HCT116 (cell line): Measurements from ENCODE around the gene SDCCAG8. TPM values are rescaled to one million over a fixed set of nuclear protein-coding genes. Genes with fewer than 3 reads are reported as not detected.

ENCODE experiments used
- ATAC-seq: fragments of 200-7000 bp; cut with Tn5 transposase; 2 replicates; pipeline ENCODE4 v1.9.1; 2020; ENCODE audit warnings: mild to moderate bottlenecking, moderate library complexity
- BruUV-seq: library from RNA; stranded (reverse); fragments of 400-500 nt; replicated peaks from 2 replicates; lab custom pipeline; 2021; lab: Mats Ljungman, UMichigan
- CTCF ChIA-PET: fragments of 300-600 bp; sonication (Branson Sonifier 250); formaldehyde crosslinking; loops from one replicate; lab custom pipeline; 2021; ENCODE audit warnings: antibody characterized with exemption; lab: Charles Lee
- POLR2A ChIA-PET: fragments of 300-600, 350-600 bp; sonication (Branson Sonifier 250); formaldehyde crosslinking; loops from one replicate; lab custom pipeline; 2021; ENCODE audit warnings: antibody characterized with exemption; lab: Charles Lee
- RAD21 ChIA-PET, 2 experiments: fragments of 300-600 bp; sonication (Branson Sonifier 250); formaldehyde crosslinking; loops; one replicate each; lab custom pipeline; 2023; ENCODE audit warnings: low total read pairs in 2 of 2; ENCODE audit not compliant: uncharacterized antibody in 2 of 2, unreplicated experiment in 2 of 2, low non-redundant PET in 1 of 2; lab: Charles Lee
- DNase-seq: peaks from one replicate; pipeline ENCODE4 v3.0.0-alpha.2; 2010; ENCODE audit warnings: low read depth, low spot score
- H2AFZ ChIP-seq: fragments of 200-600 bp; shearing (Covaris generic), sonication (generic); 2 replicates; pipeline ENCODE4 v1.6.1; 2017; ENCODE audit warnings: low read depth, mixed run types, mixed read lengths, antibody characterized with exemption, low read length; ENCODE audit not compliant: poor library complexity, severe bottlenecking
- H3K27ac ChIP-seq: 2 replicates; pipeline ENCODE4 v1.5.1; 2012; ENCODE audit warnings: low read depth, low read length
- H3K27me3 ChIP-seq: fragments of 200-600 bp; sonication (generic); 2 replicates; pipeline ENCODE4 v1.6.1; 2016; ENCODE audit warnings: mixed run types, low read length, mixed read lengths; ENCODE audit not compliant: insufficient read depth
- H3K36me3 ChIP-seq, 2 experiments: fragments of 200-500 bp in 1 of 2; fragments of 200-600 bp in 1 of 2; sonication (Bioruptor generic) in 1 of 2; sonication (generic) in 1 of 2; 2 replicates each; pipeline versions ENCODE4 v1.5.1 to v1.6.1; 2014 to 2016; ENCODE audit warnings: low read length in 2 of 2, inconsistent platforms in 1 of 2, mixed read lengths in 1 of 2, mixed run types in 1 of 2; ENCODE audit not compliant: insufficient read depth in 2 of 2, control insufficient read depth in 1 of 2
- H3K4me1 ChIP-seq, 2 experiments: fragments of 200-600 bp in 1 of 2; sonication (generic) in 1 of 2; 2 replicates each; pipeline versions ENCODE4 v1.5.1 to v1.6.1; 2012 to 2017; ENCODE audit warnings: low read length in 2 of 2, inconsistent platforms in 1 of 2, mild to moderate bottlenecking in 1 of 2, mixed read lengths in 1 of 2, mixed run types in 1 of 2, moderate library complexity in 1 of 2; ENCODE audit not compliant: insufficient read depth in 2 of 2, control insufficient read depth in 1 of 2
- H3K4me2 ChIP-seq: fragments of 200-600 bp; sonication (generic); 2 replicates; pipeline ENCODE4 v1.6.1; 2017; ENCODE audit warnings: mixed run types, low read length, mixed read lengths
- H3K4me3 ChIP-seq, 2 experiments: fragments of 200-600 bp in 1 of 2; sonication (generic) in 1 of 2; replicated peaks in 1 of 2; 2 replicates each; pipeline ENCODE4 v1.5.1; 2011 to 2016; ENCODE audit warnings: low read length in 2 of 2, control low read depth in 1 of 2, low read depth in 1 of 2, mild to moderate bottlenecking in 1 of 2, mixed read lengths in 1 of 2, mixed run types in 1 of 2
- H3K79me2 ChIP-seq: fragments of 200-600 bp; sonication (generic); 2 replicates; pipeline ENCODE4 v1.6.1; 2017; ENCODE audit warnings: mild to moderate bottlenecking, mixed run types, low read length, moderate library complexity, mixed read lengths; ENCODE audit not compliant: insufficient read depth
- H3K9ac ChIP-seq: fragments of 200-600 bp; sonication (generic); 2 replicates; pipeline ENCODE4 v1.6.1; 2016; ENCODE audit warnings: low read length, mixed read lengths
- H3K9me2 ChIP-seq: fragments of 200-600 bp; sonication (generic), shearing (Covaris generic); 2 replicates; pipeline ENCODE4 v1.6.1; 2017; ENCODE audit warnings: mixed run types, mild to moderate bottlenecking, moderate library complexity; ENCODE audit not compliant: insufficient read depth
- H3K9me3 ChIP-seq, 2 experiments: fragments of 200-500 bp in 1 of 2; fragments of 200-600 bp in 1 of 2; sonication (Bioruptor generic) in 1 of 2; sonication (generic) in 1 of 2; 2 replicates each; pipeline ENCODE4 v1.6.1; 2014 to 2017; ENCODE audit warnings: low read length in 2 of 2, mixed read lengths in 2 of 2, inconsistent platforms in 1 of 2, low read depth in 1 of 2, mild to moderate bottlenecking in 1 of 2, mixed run types in 1 of 2, moderate library complexity in 1 of 2; ENCODE audit not compliant: control insufficient read depth in 1 of 2, insufficient read depth in 1 of 2
- H4K20me1 ChIP-seq: fragments of 200-600 bp; sonication (generic), shearing (Covaris generic); 2 replicates; pipeline ENCODE4 v1.6.1; 2017; ENCODE audit warnings: mixed run types, mild to moderate bottlenecking, moderate library complexity; ENCODE audit not compliant: insufficient read depth
- EZH2phosphoT487 ChIP-seq: fragments of 200-600 bp; IDR thresholded peaks from 2 replicates; pipeline ENCODE4 v1.6.1; 2018; ENCODE audit warnings: antibody characterized with exemption, borderline replicate concordance
- FOSL1 ChIP-seq: IDR thresholded peaks from 2 replicates; pipeline ENCODE4 v1.6.1; 2012; ENCODE audit warnings: low read depth
- MAX ChIP-seq: IDR thresholded peaks from 2 replicates; pipeline ENCODE4 v1.6.1; 2012
- POLR2A ChIP-seq: IDR thresholded peaks from 2 replicates; pipeline ENCODE4 v1.7.0; 2011; ENCODE audit warnings: borderline replicate concordance; ENCODE audit not compliant: insufficient read depth, insufficient read length; ENCODE audit errors: extremely low read depth
- SIN3A ChIP-seq: IDR thresholded peaks from 2 replicates; pipeline ENCODE4 v1.6.1; 2012; ENCODE audit warnings: low read depth
- TCF7L2 ChIP-seq: IDR thresholded peaks from 2 replicates; pipeline ENCODE4 v1.7.0; 2011; ENCODE audit warnings: borderline replicate concordance, inconsistent platforms; ENCODE audit not compliant: insufficient read depth, insufficient read length; ENCODE audit errors: extremely low read depth
- YY1 ChIP-seq: IDR thresholded peaks from 2 replicates; pipeline ENCODE4 v1.6.1; 2011; ENCODE audit warnings: low read length, low read depth, moderate library complexity, mild to moderate bottlenecking; ENCODE audit not compliant: insufficient replicate concordance; ENCODE audit errors: extremely low read depth
- ZBTB33 ChIP-seq: IDR thresholded peaks from 2 replicates; pipeline ENCODE4 v1.6.1; 2011; ENCODE audit warnings: mild to moderate bottlenecking, low read length, moderate library complexity; ENCODE audit not compliant: insufficient replicate concordance; ENCODE audit errors: extremely low read depth
- ZNF274 ChIP-seq: fragments of 200-500 bp; sonication (Bioruptor generic); IDR thresholded peaks from 2 replicates; pipeline ENCODE4 v1.6.1; 2014; ENCODE audit warnings: mild to moderate bottlenecking, low read depth, low read length, inconsistent platforms
- intact Hi-C: fragments of 100-400 bp; cut with micrococcal nuclease; formaldehyde crosslinking; loops from 2 replicates; pipeline ENCODE4 v1.10.0; 2022
- total RNA-seq: library from RNA; stranded (reverse); gene quantifications from one replicate; pipeline ENCODE4 v1.2.1, GENCODE V29; 2021; ENCODE audit not compliant: unreplicated experiment

SDCCAG8 gene
- total RNA-seq, 1 experiment from 2014 or later, result 38.2 TPM

GRCh38 chr1:243301059-243301458 lies 45.2 kb downstream of the SDCCAG8 start:
- no peak overlapping the region for H3K9ac ChIP-seq
- no peaks in the 10 kb centered on the region for H3K36me3 ChIP-seq
- no peaks in the 10 kb centered on the region for H3K4me1 ChIP-seq
- H4K20me1 ChIP-seq, result no peaks in the 10 kb centered on the region
- H3K79me2 ChIP-seq, result no peaks in the 10 kb centered on the region
- ChIA-PET RAD21 (no interaction called here), CTCF (no interaction called here), POLR2A (no interaction called here)
- DNase-seq, result no peak
- H3K9me2 ChIP-seq, result no peaks in the 10 kb centered on the region
- ATAC-seq, result no peak
- H2AFZ ChIP-seq, result no peak overlapping the region
- BruUV-seq, result no TSS peak
- TF ChIP-seq TCF7L2, result no peak
- no peak for TF ChIP-seq SIN3A
- no peak for TF ChIP-seq EZH2phosphoT487
- TF ChIP-seq ZNF274, result no peak
- TF ChIP-seq ZBTB33, result no peak
- TF ChIP-seq FOSL1, result no peak
- no peak for TF ChIP-seq YY1
- H3K9me3 ChIP-seq, result no peaks in the 10 kb centered on the region
- no peak overlapping the region for H3K4me3 ChIP-seq
- H3K4me2 ChIP-seq, result no peak overlapping the region
- no peaks in the 10 kb centered on the region for H3K27me3 ChIP-seq
- H3K27ac ChIP-seq, result no peak overlapping the region
- intact Hi-C loops, result no loop called here

- ChIA-PET POLR2A (no interaction called here), CTCF (no interaction called here), RAD21 (no interaction called here)
- H3K27ac ChIP-seq, result no peak overlapping the region
- no peaks in the 10 kb centered on the region for H4K20me1 ChIP-seq
- no peak for TF ChIP-seq MAX
- TF ChIP-seq POLR2A, result no peak
- TF ChIP-seq FOSL1, result no peak
- no peaks in the 10 kb centered on the region for H3K79me2 ChIP-seq
- BruUV-seq, result no TSS peak
- H3K4me3 ChIP-seq, result no peak overlapping the region
- H3K9me2 ChIP-seq, result no peaks in the 10 kb centered on the region
- H2AFZ ChIP-seq, result no peak overlapping the region
- H3K9me3 ChIP-seq, result no peaks in the 10 kb centered on the region
- intact Hi-C loops, result no loop called here
- no peak overlapping the region for H3K9ac ChIP-seq
- no peaks in the 10 kb centered on the region for H3K27me3 ChIP-seq
- H3K4me2 ChIP-seq, result no peak overlapping the region
- H3K36me3 ChIP-seq, result peaks cover 0 to 5% of the 10 kb centered on the region in 2 experiments; a peak in 1 of 4 replicates
- no peak for ATAC-seq
- DNase-seq, result no peak
- no peaks in the 10 kb centered on the region for H3K4me1 ChIP-seq
Measured at GRCh38 chr1:243311809-243312208, 56.0 kb downstream of the SDCCAG8 start.
